Panc1 (cell line): ENCODE results near the gene TDRD10. TPM values are rescaled to one million over a fixed set of nuclear protein-coding genes. Genes with fewer than 3 reads are reported as not detected.

ENCODE experiments used
- ATAC-seq: fragments of 200-7000 bp; cut with Tn5 transposase; 2 replicates; pipeline ENCODE4 v1.9.1; 2020; ENCODE audit warnings: mild to moderate bottlenecking, moderate library complexity
- BruUV-seq: library from RNA; stranded (reverse); fragments of 400-500 nt; replicated peaks from 2 replicates; lab custom pipeline; 2021; lab: Mats Ljungman, UMichigan
- CTCF ChIA-PET: fragments of 300-600 bp; sonication (Branson Sonifier 250); formaldehyde crosslinking; loops from one replicate; lab custom pipeline; 2022; ENCODE audit warnings: antibody characterized with exemption; lab: Charles Lee
- POLR2A ChIA-PET: fragments of 300-600 bp; sonication (Branson Sonifier 250); formaldehyde crosslinking; loops from one replicate; lab custom pipeline; 2022; ENCODE audit warnings: antibody characterized with exemption; lab: Charles Lee
- DNase-seq: peaks from one replicate; pipeline ENCODE4 v3.0.0-alpha.2; 2010; ENCODE audit warnings: low read depth, low spot score
- H3K27ac ChIP-seq: 2 replicates; pipeline ENCODE4 v1.5.1; 2011; ENCODE audit warnings: mild to moderate bottlenecking, low read length, inconsistent platforms
- H3K27me3 ChIP-seq: fragments of 200-500 bp; sonication (Bioruptor generic); 2 replicates; pipeline ENCODE4 v1.6.0; 2014; ENCODE audit warnings: low read length, inconsistent platforms; ENCODE audit not compliant: control insufficient read depth, insufficient read depth
- H3K36me3 ChIP-seq: fragments of 200-500 bp; sonication (Bioruptor generic); 2 replicates; pipeline ENCODE4 v1.5.1; 2014; ENCODE audit warnings: inconsistent platforms, mild to moderate bottlenecking, low read length, moderate library complexity; ENCODE audit not compliant: control insufficient read depth, insufficient read depth
- H3K4me1 ChIP-seq: 2 replicates; pipeline ENCODE4 v1.5.1; 2011; ENCODE audit warnings: inconsistent platforms, mild to moderate bottlenecking, low read length, moderate library complexity; ENCODE audit not compliant: control insufficient read depth, insufficient read depth
- H3K4me3 ChIP-seq, 2 experiments: 2 replicates each; pipeline ENCODE4 v1.5.1; 2011 to 2012; ENCODE audit warnings: low read depth in 2 of 2, low read length in 2 of 2, mild to moderate bottlenecking in 2 of 2, inconsistent platforms in 1 of 2, moderate library complexity in 1 of 2
- H3K9me3 ChIP-seq: fragments of 200-500 bp; sonication (Bioruptor generic); 2 replicates; pipeline ENCODE4 v1.5.1; 2014; ENCODE audit warnings: low read depth, mild to moderate bottlenecking, inconsistent platforms, low read length, moderate library complexity; ENCODE audit not compliant: control insufficient read depth, insufficient read depth
- CTCF ChIP-seq: fragments of 450-650 bp; IDR thresholded peaks from 2 replicates; pipeline ENCODE4 v1.5.1; 2017; ENCODE audit warnings: mild to moderate bottlenecking
- POLR2AphosphoS5 ChIP-seq: IDR thresholded peaks from 2 replicates; pipeline ENCODE4 v1.6.1; 2012; ENCODE audit warnings: mild to moderate bottlenecking, low read depth, low read length, moderate library complexity
- REST ChIP-seq, 2 experiments: IDR thresholded peaks; 2 replicates each; pipeline ENCODE4 v1.6.1; 2011 to 2012; ENCODE audit warnings: low read depth in 2 of 2, control low read depth in 1 of 2, low read length in 1 of 2, mild to moderate bottlenecking in 1 of 2, moderate library complexity in 1 of 2; ENCODE audit not compliant: insufficient read depth in 1 of 2
- SIN3A ChIP-seq: IDR thresholded peaks from 2 replicates; pipeline ENCODE4 v1.6.1; 2012; ENCODE audit warnings: low read depth, mild to moderate bottlenecking, low read length, moderate library complexity, borderline replicate concordance; ENCODE audit not compliant: insufficient read depth
- TCF7L2 ChIP-seq: IDR thresholded peaks from 2 replicates; pipeline ENCODE4 v1.6.1; 2011; ENCODE audit warnings: mild to moderate bottlenecking, low read depth, low read length, inconsistent platforms
- in situ Hi-C: cut with HindIII; loops from 2 replicates; pipeline ENCODE4 v1.10.0; 2016; ENCODE audit warnings: low sequenced_read_pairs, low pct_unique_long_range_greater_than_20kb
- intact Hi-C: fragments of 100-400 bp; cut with micrococcal nuclease; formaldehyde crosslinking; loops from one replicate; pipeline ENCODE4 v1.10.0; 2022; ENCODE audit not compliant: unreplicated experiment
- total RNA-seq: library from RNA; stranded (reverse); gene quantifications from one replicate; pipeline ENCODE4 v1.2.1, GENCODE V29; 2021; ENCODE audit not compliant: unreplicated experiment

TDRD10 gene
- total RNA-seq, 1 experiment from 2014 or later = not detected

DNA sequence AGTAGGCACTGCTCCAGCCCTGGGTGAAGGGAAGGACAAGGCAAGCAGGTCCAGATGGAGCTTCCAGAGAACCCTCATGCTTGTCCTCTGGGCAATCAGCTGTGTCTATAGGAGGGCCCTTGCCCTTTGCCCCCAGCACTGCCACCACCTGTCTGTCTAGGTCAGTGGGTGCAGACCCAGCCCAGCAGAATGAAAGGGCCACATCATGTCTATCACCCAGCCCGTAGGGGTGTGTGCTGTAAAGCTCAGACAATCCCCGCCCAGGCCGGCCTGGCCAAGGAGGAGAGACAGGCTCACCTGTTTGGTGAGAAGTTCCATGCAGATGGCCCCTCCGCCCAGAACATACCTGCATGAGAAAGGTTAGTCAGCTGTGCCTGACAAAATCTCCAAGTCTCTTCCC is 49.5 kb downstream of the TDRD10 start:
- in situ Hi-C loops (no loop called here), intact Hi-C loops (no loop called here)
- DNase-seq = no peak
- no peak overlapping the region for H3K27ac ChIP-seq
- TF ChIP-seq POLR2AphosphoS5 (no peak), SIN3A (no peak), CTCF (no peak), TCF7L2 (no peak), REST (IDR thresholded peaks at IDR 0.05; ENCODE audit: insufficient read depth in 1 of 2, low read depth in 2 of 2, low read length in 1 of 2) (no peak)
- no peaks in the 10 kb centered on the region for H3K27me3 ChIP-seq
- BruUV-seq = no TSS peak
- CTCF ChIA-PET = no interaction called here
- H3K36me3 ChIP-seq = peaks cover 35% of the 10 kb centered on the region
- ATAC-seq = no peak
- H3K9me3 ChIP-seq = no peaks in the 10 kb centered on the region
- POLR2A ChIA-PET = no interaction called here
- H3K4me1 ChIP-seq = peaks cover 22% of the 10 kb centered on the region
- no peak overlapping the region for H3K4me3 ChIP-seq

DNA sequence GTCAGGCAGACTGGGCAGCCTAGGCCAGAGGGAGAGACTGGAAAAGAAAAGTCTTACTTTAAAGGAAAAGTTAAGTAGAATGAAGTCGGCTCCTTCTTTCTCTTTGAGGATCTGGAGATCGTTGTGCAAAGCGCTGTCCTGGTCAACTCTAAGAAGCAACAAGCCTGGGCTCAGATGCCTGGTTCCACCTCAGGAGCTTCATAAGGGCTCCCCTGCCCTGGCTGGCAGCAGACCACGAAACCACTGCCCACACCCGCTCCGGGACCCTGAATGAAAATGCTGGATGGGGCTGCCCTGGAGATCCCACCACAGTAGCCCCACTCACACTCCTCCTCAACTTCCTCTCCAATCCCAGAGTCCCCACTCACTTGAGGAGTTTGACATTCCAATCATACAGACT is 50.0 kb downstream of the TDRD10 start:
- peaks cover 35% of the 10 kb centered on the region for H3K36me3 ChIP-seq
- no TSS peak for BruUV-seq
- peaks cover 23% of the 10 kb centered on the region for H3K4me1 ChIP-seq

DNA sequence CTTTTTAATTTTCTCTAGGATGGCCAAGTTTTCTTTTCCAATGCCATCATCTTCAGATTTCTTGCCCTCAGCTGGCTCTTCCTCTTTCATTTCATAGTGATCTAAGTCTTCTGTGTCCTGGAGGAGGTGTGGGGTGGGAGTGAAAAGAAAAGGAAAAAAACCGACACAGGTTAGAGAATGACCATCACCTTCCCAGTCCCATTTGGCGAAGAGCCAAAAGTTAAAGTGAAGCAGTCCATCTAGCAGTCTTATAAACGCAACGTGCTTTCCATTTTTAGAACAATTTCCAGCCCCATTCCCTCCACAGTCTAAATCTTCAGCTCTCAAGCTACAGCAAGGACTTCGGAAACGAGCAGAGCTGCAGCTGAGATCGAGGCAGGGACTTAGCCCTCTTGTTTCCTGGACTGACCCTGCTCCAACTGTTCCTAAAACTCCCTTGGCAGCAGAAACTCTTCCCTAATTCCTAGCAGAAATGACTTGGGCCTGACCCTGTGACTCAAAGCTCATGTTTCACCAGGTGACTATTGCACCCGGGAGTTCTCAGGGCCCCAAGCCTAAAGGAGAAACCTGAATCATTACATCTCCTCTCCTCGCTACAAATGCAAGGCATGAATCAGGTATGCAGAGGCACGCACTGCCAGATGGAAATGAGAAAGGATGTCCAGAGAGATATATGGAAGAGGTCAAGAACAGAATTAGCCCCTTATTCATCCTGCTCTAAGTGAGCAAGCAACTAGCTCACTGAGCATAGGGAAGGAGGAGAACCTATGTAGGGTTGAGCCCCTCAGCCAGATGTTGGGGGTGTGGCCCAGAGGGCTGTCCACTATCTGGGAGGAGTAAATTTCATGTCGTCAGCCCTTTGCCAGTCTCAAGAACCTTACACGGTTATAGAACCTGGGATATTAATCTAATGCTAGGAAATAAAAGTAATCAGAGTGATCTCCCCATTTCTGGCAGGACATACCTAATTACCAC is 51.3 kb downstream of the TDRD10 start:
- POLR2A ChIA-PET = no interaction called here
- DNase-seq = no peak
- in situ Hi-C loops = no loop called here

More for the DNA sequence above, 50.0 kb downstream of the TDRD10 start:
- Histone ChIP-seq H3K27me3 (no peaks in the 10 kb centered on the region), H3K4me3 (no peak overlapping the region), H3K27ac (no peak overlapping the region), H3K9me3 (no peaks in the 10 kb centered on the region)
- no peak for DNase-seq
- intact Hi-C loops = no loop called here
- CTCF ChIA-PET = no interaction called here
- POLR2A ChIA-PET = no interaction called here
- in situ Hi-C loops = no loop called here
- no peak for TF ChIP-seq POLR2AphosphoS5
- ATAC-seq = no peak

More for the DNA sequence above, 51.3 kb downstream of the TDRD10 start:
- CTCF ChIA-PET = interaction anchor here (0.6 to 0.7 kb wide), 2 partner anchors 36 to 282 kb away, joined by 3 to 9 read pairs; no protein-coding TSS in a partner anchor
- Histone ChIP-seq H3K4me3 (no peak overlapping the region), H3K9me3 (no peaks in the 10 kb centered on the region), H3K27ac (no peak overlapping the region), H3K27me3 (no peaks in the 10 kb centered on the region), H3K36me3 (peaks cover 35% of the 10 kb centered on the region), H3K4me1 (peaks cover 16% of the 10 kb centered on the region)
- no peak for TF ChIP-seq POLR2AphosphoS5
- no peak for ATAC-seq
- intact Hi-C loops = no loop called here
- BruUV-seq = no TSS peak
